CD4-positive, CD25-positive, alpha-beta regulatory T cell (primary cell): ENCODE measurements around the gene KCNG4. TPM values are rescaled to one million over a fixed set of nuclear protein-coding genes. Genes with fewer than 3 reads are reported as not detected.

Source experiments
- ATAC-seq, 2 donors: fragments of 150-1000 bp; cut with Tn5 transposase; one replicate each; pipeline ENCODE4 v1.10.0; 2021; ENCODE audit warnings: low read depth in 2 of 2, moderate number of reproducible peaks in 2 of 2, moderate library complexity in 1 of 2
- DNase-seq, 3 donors: peaks; one replicate each; pipeline versions ENCODE4 v3.0.0 to v3.0.0-alpha.2; 2012 to 2022; ENCODE audit warnings: mixed read lengths in 1 of 3
- H3K27ac ChIP-seq: one replicate; pipeline ENCODE4 v1.7.0; 2013; ENCODE audit warnings: mild to moderate bottlenecking, low read length; ENCODE audit not compliant: insufficient read depth, poor library complexity, severe bottlenecking
- H3K27me3 ChIP-seq: one replicate; pipeline ENCODE4 v1.7.0; 2013; ENCODE audit warnings: low read length; ENCODE audit not compliant: control insufficient read depth, insufficient read depth
- H3K36me3 ChIP-seq: one replicate; pipeline ENCODE4 v1.7.0; 2013; ENCODE audit warnings: mild to moderate bottlenecking, low read length, moderate library complexity; ENCODE audit not compliant: control insufficient read depth, insufficient read depth
- H3K4me1 ChIP-seq: 2 replicates; pipeline ENCODE4 v1.7.0; 2013; ENCODE audit warnings: mild to moderate bottlenecking, low read length; ENCODE audit not compliant: insufficient read depth, control insufficient read depth, poor library complexity, severe bottlenecking
- H3K4me3 ChIP-seq: one replicate; pipeline ENCODE4 v1.7.0; 2013; ENCODE audit warnings: low read depth, mild to moderate bottlenecking, low read length, moderate library complexity
- H3K9me3 ChIP-seq, 2 experiments: 1 replicate in 1 of 2; 2 replicates in 1 of 2; pipeline ENCODE4 v1.7.0; 2013; ENCODE audit warnings: low read length in 2 of 2, mild to moderate bottlenecking in 1 of 2, moderate library complexity in 1 of 2; ENCODE audit not compliant: control insufficient read depth in 2 of 2
- H3K27ac Mint-ChIP-seq, 3 donors: one replicate each; pipeline ENCODE4 v1.8.0; 2020 to 2022; ENCODE audit warnings: mild to moderate bottlenecking in 3 of 3, mixed read lengths in 3 of 3, moderate library complexity in 2 of 3
- H3K27me3 Mint-ChIP-seq: one replicate; pipeline ENCODE4 v1.8.0; 2022; ENCODE audit warnings: mild to moderate bottlenecking, mixed read lengths
- H3K36me3 Mint-ChIP-seq: one replicate; pipeline ENCODE4 v1.8.0; 2020; ENCODE audit warnings: mixed read lengths
- H3K4me1 Mint-ChIP-seq, 4 donors: one replicate each; pipeline ENCODE4 v1.8.0; 2020 to 2022; ENCODE audit warnings: mixed read lengths in 4 of 4, mild to moderate bottlenecking in 1 of 4
- H3K4me3 Mint-ChIP-seq, 4 donors: one replicate each; pipeline ENCODE4 v1.8.0; 2020 to 2022; ENCODE audit warnings: mild to moderate bottlenecking in 4 of 4, mixed read lengths in 4 of 4, moderate library complexity in 3 of 4
- H3K9me3 Mint-ChIP-seq, 7 donors: one replicate each; pipeline ENCODE4 v1.8.0; 2020 to 2022; ENCODE audit warnings: mixed read lengths in 7 of 7, mild to moderate bottlenecking in 3 of 7, moderate library complexity in 2 of 7
- polyA plus RNA-seq, 4 donors: library from polyadenylated mRNA; unstranded; fragments of 300-500 nt; fragmentation: Illumina TruSeq; gene quantifications; one replicate each; pipeline ENCODE4 v1.2.3, GENCODE V29; 2021
- total RNA-seq: library from RNA; stranded (reverse); gene quantifications from one replicate; pipeline ENCODE4 v1.2.3, GENCODE V29; 2022

The KCNG4 gene
- total and polyA plus RNA-seq, 5 donors from 2014 or later, result not detected

DNA sequence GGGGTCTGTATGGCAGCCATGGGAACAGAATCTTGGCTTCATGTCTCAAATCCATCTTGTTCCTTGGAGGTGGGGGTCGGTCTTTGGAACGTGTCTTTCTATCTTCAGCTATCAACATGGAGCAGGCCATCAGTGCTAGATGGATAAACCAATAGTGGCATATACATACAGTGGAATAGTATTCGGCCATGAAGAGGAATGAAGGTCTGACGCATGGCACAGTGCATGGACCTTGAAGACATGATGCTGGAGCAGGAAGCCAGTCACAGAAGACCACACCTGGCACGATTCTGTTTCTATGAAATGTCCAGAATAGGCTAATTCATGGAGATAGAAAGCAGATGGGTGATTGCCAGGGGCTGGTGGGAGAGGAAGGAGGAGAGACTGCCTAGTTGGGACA, 7.8 kb downstream of the KCNG4 start:
- Mint-ChIP-seq H3K27me3 (peaks cover 23% of the 10 kb centered on the region), H3K4me3 (no peak overlapping the region)

DNA sequence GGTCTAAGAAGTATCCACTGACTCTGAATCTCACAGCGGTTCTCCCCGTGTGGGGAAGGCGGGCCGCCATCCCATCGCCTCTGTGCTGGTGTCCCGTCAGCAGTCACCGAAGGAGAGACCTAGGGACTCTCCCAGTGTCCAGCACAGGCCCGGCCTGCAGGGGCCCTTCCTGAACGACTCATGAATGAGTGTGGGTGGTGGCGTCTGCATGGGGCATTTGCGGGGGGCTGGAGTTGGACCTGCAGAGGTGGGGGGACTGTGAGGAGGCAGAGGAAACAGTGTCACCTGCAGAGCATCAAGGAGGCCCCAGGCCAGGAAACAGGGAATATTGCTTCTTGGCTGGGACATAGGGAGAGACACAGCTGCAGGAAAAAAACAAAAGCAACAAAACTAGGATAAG, 10.3 kb downstream of the KCNG4 start:
- Mint-ChIP-seq H3K36me3 (no peaks in the 10 kb centered on the region), H3K4me3 (no peak overlapping the region), H3K4me1 (no peaks in the 10 kb centered on the region), H3K27me3 (peaks cover 23% of the 10 kb centered on the region), H3K9me3 (no peaks in the 10 kb centered on the region), H3K27ac (no peak overlapping the region)
- Histone ChIP-seq H3K36me3 (no peaks in the 10 kb centered on the region), H3K27me3 (no peaks in the 10 kb centered on the region), H3K4me3 (no peak overlapping the region), H3K9me3 (no peaks in the 10 kb centered on the region), H3K4me1 (no peaks in the 10 kb centered on the region), H3K27ac (no peak overlapping the region)
- peak in 1 of 2 donors; percentile 14 for ATAC-seq
- no peak for DNase-seq

More for the DNA sequence above, 7.8 kb downstream of the KCNG4 start:
- no peak overlapping the region for H3K27ac Mint-ChIP-seq
- ATAC-seq (no peak), DNase-seq (no peak)
- H3K4me1 ChIP-seq, result no peaks in the 10 kb centered on the region
- H3K36me3 Mint-ChIP-seq, result no peaks in the 10 kb centered on the region
- no peaks in the 10 kb centered on the region for H3K9me3 ChIP-seq
- no peak overlapping the region for H3K4me3 ChIP-seq
- no peaks in the 10 kb centered on the region for H3K27me3 ChIP-seq
- H3K4me1 Mint-ChIP-seq, result no peaks in the 10 kb centered on the region
- no peak overlapping the region for H3K27ac ChIP-seq
- no peaks in the 10 kb centered on the region for H3K9me3 Mint-ChIP-seq
- H3K36me3 ChIP-seq, result no peaks in the 10 kb centered on the region

- Mint-ChIP-seq H3K27me3 (peaks cover 16% of the 10 kb centered on the region), H3K4me1 (no peaks in the 10 kb centered on the region), H3K9me3 (no peaks in the 10 kb centered on the region), H3K36me3 (no peaks in the 10 kb centered on the region), H3K27ac (no peak overlapping the region), H3K4me3 (no peak overlapping the region)
- DNase-seq (no peak), ATAC-seq (no peak)
- no peaks in the 10 kb centered on the region for H3K4me1 ChIP-seq
- no peaks in the 10 kb centered on the region for H3K9me3 ChIP-seq
- no peak overlapping the region for H3K4me3 ChIP-seq
- no peak overlapping the region for H3K27ac ChIP-seq
- no peaks in the 10 kb centered on the region for H3K27me3 ChIP-seq
- no peaks in the 10 kb centered on the region for H3K36me3 ChIP-seq
Observed at GRCh38 chr16:84228256-84228838, 11.5 kb downstream of the KCNG4 start.

DNA sequence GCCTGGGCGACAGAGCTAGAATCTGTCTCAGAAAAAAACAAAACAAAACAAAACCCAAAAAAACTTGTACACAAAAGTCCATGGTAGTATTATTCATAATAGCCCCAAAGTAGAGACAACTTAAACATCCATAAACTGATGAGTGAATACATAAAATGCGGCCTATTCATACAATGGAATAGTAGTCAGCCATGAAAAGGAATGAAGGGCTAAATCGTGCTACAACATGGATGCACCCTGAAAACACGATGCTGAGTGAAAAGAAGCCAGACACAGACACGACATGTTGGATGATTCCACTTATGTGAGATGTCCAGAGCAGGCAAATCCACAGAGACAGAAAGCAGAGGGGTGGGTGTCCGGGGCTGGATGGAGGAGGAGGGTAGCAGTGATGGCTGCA, 12.3 kb downstream of the KCNG4 start:
- Mint-ChIP-seq H3K27me3 (peaks cover 15% of the 10 kb centered on the region), H3K36me3 (no peaks in the 10 kb centered on the region), H3K27ac (no peak overlapping the region), H3K9me3 (no peaks in the 10 kb centered on the region), H3K4me1 (no peaks in the 10 kb centered on the region), H3K4me3 (no peak overlapping the region)
- Histone ChIP-seq H3K27ac (no peak overlapping the region), H3K9me3 (no peaks in the 10 kb centered on the region), H3K4me3 (no peak overlapping the region), H3K27me3 (no peaks in the 10 kb centered on the region), H3K36me3 (no peaks in the 10 kb centered on the region), H3K4me1 (no peaks in the 10 kb centered on the region)
- no peak for ATAC-seq
- DNase-seq, result no peak

DNA sequence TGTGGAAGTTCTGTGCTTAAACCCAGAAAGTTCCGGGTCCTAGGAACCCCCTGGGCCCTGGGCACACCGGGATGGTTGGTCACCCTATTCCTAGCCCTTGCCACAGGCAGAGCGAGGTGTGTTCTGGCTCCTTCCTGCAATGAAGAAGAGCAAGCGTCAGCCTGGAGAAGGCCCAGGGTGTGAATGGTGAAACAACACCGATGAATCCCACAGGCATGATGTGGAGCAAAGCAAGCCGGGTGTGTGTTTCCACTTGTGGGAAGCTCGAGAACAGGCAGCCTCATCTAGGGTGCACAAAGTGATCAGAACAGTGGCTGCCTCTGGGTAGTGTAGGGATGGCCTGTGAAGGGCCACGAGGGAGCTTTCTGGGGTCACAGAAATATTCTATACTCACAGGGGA, 13.8 kb downstream of the KCNG4 start:
- H3K36me3 ChIP-seq, result no peaks in the 10 kb centered on the region
- Mint-ChIP-seq H3K27ac (no peak overlapping the region), H3K4me1 (no peaks in the 10 kb centered on the region), H3K4me3 (no peak overlapping the region), H3K27me3 (peaks cover 11% of the 10 kb centered on the region), H3K9me3 (no peaks in the 10 kb centered on the region), H3K36me3 (no peaks in the 10 kb centered on the region)
- no peaks in the 10 kb centered on the region for H3K27me3 ChIP-seq
- no peak overlapping the region for H3K27ac ChIP-seq
- H3K4me1 ChIP-seq, result no peaks in the 10 kb centered on the region
- H3K4me3 ChIP-seq, result no peak overlapping the region
- no peak for ATAC-seq
- no peaks in the 10 kb centered on the region for H3K9me3 ChIP-seq
- DNase-seq, result no peak

DNA sequence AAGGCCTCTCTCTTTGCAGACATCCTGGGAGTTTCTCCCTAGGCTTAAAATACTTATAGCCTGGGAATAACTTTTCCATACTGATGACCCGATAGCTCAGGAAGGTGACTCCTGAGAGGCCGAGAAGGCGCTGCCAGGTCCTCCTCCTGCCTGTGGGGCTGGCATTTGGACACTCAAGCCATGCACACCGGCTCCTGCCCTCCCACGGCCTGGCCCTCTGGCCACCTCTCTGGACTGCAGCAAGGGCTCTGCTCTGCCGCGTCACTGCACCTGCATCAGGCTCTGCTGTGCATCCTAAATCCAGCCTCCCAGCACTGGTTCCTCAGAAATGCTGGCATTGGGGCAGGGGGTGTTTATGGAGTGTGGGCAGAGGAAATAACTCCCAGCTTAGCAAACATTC, 14.2 kb downstream of the KCNG4 start:
- ATAC-seq (no peak), DNase-seq (no peak)
- Histone ChIP-seq H3K4me1 (no peaks in the 10 kb centered on the region), H3K27ac (no peak overlapping the region), H3K36me3 (no peaks in the 10 kb centered on the region), H3K9me3 (no peaks in the 10 kb centered on the region), H3K27me3 (no peaks in the 10 kb centered on the region), H3K4me3 (no peak overlapping the region)
- Mint-ChIP-seq H3K36me3 (no peaks in the 10 kb centered on the region), H3K4me3 (no peak overlapping the region), H3K9me3 (peaks cover 0 to 2% (median 0%) of the 10 kb centered on the region in 7 donors), H3K27ac (no peak overlapping the region), H3K27me3 (peaks cover 11% of the 10 kb centered on the region), H3K4me1 (no peaks in the 10 kb centered on the region)

- Mint-ChIP-seq H3K4me3 (no peak overlapping the region), H3K4me1 (no peaks in the 10 kb centered on the region), H3K9me3 (peaks cover 0 to 2% (median 0%) of the 10 kb centered on the region in 7 donors), H3K36me3 (no peaks in the 10 kb centered on the region), H3K27ac (no peak overlapping the region), H3K27me3 (peaks cover 11% of the 10 kb centered on the region)
- DNase-seq (no peak), ATAC-seq (no peak)
- Histone ChIP-seq H3K9me3 (no peaks in the 10 kb centered on the region), H3K4me3 (no peak overlapping the region), H3K4me1 (no peaks in the 10 kb centered on the region), H3K27ac (no peak overlapping the region), H3K27me3 (no peaks in the 10 kb centered on the region), H3K36me3 (no peaks in the 10 kb centered on the region)
Observed at GRCh38 chr16:84225126-84225525, 14.7 kb downstream of the KCNG4 start.

GRCh38 chr16:84224554-84224953, 15.3 kb downstream of the KCNG4 start:
- Mint-ChIP-seq H3K27me3 (peaks cover 11% of the 10 kb centered on the region), H3K27ac (no peak overlapping the region), H3K4me3 (no peak overlapping the region), H3K36me3 (no peaks in the 10 kb centered on the region), H3K4me1 (no peaks in the 10 kb centered on the region), H3K9me3 (peaks cover 0 to 2% (median 0%) of the 10 kb centered on the region in 7 donors)
- no peaks in the 10 kb centered on the region for H3K4me1 ChIP-seq
- no peak overlapping the region for H3K27ac ChIP-seq
- no peaks in the 10 kb centered on the region for H3K36me3 ChIP-seq
- ATAC-seq, result no peak
- no peaks in the 10 kb centered on the region for H3K27me3 ChIP-seq
- no peaks in the 10 kb centered on the region for H3K9me3 ChIP-seq
- H3K4me3 ChIP-seq, result no peak overlapping the region
- no peak for DNase-seq
